ENCODE data around the gene MOV10.
"Not testable (repeated sequence)": the region's sequence is repeated elsewhere in the genome, so short reads cannot be mapped to it uniquely, and the experiment has no call there.

Gene MOV10

DNA sequence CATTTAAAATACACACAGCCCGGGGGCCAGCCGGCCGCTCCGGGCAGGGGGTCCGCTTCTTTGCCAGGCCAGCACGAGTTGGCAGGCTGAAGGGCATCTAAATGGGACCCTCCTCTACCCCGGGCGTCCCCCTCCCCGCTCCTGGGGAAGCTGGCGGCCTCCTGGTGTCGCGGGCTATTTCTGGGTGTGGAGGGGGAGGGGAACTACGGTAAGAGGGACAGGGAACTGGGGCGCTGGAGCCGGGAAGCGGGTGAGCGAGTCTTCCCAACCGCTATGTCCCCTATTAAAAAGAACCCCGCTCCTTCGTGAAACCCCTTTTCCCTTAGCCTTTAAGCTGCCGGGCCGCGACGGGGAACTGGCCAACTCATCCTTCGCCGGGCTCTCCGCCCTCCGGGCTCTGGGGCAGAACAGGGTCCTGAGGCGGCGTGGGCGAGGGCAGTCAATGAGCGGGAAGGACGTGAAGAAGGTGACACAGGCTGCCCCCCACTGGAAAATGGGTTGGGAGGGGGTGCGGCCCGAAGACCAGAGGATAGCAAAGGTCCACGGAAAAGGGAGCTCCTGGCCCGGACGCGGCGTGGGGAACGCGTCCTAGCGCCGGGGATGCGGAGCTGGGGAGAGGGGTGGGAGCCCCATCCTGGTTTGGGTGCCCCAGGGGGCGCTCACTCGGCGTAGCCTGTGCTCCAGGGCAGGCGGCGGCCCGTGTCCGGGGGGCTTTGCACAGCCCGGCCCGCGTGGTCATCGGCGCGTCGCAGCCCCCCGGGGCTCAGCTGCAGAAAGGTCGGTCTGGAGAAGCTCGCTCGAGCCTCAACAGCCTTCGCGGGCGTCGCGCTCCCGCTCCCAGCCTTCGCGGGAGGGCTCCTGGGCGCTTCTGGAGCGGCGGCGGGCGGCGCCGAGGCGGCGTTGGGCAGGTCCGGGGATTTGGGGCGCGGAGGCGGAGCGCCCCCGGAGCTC lies 40.1 kb downstream of the MOV10 start:
- no peak for DNase-seq (ENCODE audit: low read depth)

DNA sequence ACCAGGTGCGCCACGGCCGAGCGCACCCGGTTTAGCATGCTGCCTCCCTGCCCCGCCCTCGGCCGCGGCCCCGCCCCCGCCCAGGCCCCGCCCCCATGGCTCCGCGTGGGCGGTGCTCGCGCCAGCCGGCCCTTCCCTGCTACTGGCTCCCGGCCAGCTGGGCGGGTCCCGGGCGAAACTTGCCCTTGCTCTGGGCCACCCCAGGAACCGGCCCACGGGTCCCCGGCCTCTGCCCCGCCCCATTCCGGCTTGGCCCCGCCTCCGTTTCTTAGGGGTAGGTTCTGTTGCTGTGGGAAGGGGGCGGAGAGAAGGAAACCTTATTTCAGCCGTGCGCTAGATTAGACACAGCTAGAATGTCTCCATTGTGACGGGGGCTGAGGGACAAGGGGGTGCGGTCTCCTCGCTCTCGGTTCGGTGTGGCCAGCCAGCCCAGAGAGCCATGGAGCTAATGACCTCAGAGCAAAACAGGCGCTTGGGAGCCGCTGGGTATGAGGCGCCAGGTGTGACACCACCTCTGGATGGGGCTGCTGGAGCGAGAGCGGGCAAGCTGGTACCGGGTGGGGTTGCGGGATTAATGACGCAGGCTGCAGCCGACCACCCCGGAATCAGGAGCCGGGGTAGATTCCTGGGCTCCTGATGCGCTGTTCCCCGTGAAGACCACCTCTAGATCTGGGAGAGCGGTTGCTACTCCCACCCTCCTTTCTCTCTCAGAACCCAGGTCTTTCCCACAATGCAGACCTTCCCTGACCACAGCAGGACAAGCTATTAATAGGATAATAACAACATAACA lies 41.0 kb downstream of the MOV10 start, which contains the start of gene PPM1J:
Gene PPM1J (minus strand): TSS at position 69 of the 790 bp plus-strand sequence. CDS start 31 bp downstream, at position 38.
- peak; percentile 95 for DNase-seq (ENCODE audit: low read depth)

DNA sequence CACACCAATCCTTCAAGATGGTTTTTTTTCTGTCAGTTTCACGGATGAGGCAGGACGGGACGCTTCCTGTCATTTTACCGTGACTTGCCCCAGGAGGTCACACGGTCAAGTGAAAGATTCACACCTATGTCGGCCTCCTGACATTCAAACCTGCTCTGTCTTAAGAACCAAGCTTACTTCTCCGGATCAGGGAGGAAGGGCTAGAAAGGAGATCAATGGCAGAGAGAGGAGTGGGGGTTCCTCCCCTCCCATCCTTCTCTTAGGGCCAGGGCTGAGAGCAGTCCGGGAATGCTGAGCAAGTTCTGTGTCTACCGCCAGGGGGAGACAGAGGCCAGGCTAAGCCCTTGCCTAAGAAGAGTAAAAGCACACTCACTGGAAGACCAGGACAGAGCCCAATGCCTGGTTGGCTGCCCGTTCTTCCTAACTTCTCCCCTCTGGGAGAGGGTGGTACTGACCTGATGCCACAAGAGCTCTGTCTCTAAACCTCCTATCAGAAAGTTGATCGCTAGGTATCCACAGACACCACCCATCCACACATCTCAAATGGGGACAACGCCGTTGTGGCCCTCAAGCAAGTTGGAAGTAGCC lies 41.8 kb downstream of the MOV10 start:
- DNase-seq (ENCODE audit: low read depth) = peak; percentile 64

- DNase-seq (ENCODE audit: low read depth) = no peak
Observed at GRCh38 chr1:112717263-112717873, 42.9 kb downstream of the MOV10 start.

DNA sequence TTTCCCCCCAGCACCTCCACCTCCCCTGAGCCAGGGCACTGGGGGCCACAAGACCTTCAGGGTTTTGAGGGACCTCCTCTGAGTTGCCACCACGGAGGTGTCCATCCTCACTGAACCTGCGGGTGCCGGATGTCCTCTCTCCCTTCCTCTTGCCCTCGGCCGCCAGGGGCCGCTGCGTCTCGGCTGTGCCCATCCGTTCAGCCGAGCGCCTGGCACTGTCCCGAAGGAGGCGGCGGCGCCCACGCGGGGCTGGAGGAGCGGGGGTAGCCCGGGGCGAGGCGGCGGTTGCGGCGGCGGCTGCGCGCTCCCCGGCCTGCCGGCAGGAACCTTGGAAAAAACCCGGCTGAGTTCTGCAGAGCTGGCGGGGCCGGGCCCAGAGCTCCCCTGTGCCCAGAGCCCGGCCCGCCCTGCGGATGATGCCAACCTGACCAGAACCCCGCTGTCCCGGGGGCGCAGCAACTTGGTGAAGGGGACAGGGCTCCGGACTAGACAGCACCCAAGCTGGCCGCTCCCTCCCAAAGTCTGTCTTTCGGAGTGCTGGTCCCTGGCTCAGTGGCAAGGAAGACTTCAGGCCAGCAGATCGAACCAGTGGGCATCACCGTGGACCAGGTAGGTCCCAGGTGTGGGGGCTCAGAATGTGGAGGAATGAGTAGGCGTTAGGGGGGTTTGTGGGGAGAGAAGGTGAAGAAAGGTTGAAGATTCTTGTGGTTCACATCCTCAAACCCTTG lies 44.4 kb downstream of the MOV10 start:
- DNase-seq (ENCODE audit: low read depth) = peak; percentile 64

DNA sequence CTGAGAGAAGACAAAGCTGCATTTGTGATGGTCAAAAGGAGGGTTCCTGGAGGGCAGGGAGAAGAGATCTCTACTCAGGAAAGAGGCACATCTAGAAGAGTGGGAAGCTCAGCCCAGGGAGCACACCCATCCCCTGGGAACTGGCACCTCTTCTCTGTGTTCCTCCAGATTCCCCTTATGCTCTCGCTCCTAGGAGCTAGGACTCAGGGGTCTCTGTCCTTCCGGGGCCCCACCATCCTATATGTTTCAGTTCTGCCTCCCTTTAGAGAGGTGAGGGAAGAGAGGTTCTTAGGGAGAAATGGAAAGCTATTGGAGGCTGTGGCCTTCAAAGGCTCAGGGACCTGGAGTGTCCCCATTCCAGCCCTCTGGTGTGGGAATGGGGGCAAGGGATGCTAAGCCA lies 45.2 kb downstream of the MOV10 start:
- DNase-seq (ENCODE audit: low read depth) = no peak

DNA sequence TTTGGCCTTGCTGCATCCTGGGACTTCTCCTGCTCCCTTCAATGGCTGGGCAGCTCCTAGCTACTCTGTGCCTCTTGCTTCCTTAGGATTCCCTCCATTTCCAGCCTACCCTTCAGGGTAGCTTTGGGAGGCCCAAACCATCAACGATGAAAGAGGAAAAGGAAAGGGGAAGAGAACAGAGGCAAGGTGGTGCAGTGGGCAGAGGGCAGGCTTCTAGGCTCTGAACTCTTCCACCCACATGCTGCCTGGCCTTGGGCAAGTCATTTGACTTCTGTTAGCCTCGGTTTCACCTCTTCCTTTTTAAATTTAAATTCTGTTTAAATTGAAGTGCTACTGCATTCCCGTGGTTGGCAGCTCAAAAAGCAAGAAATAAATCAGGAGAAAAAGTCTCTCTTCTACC lies 46.3 kb downstream of the MOV10 start:
- no peak for DNase-seq (ENCODE audit: low read depth)

DNA sequence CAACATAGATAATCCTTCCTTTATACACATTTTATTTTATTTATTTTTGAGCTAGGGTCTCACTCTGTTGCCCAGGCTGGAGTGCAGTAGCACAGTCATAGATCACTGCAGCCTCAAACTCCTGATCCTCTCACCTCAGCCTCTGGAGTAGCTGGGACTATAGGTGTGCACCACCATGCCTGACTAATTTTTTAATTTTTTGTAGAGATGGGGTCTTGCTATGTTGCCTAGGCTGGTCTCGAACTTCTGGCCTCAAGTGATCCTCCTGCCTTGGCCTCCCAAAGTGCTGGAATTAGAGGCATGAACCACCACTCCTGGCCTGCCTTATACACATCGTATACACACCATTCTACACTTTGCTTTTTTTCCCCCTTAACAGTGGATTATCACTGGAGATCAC lies 46.8 kb downstream of the MOV10 start:
- DNase-seq (ENCODE audit: low read depth) = not testable (repeated sequence)

GRCh38 chr1:112721966-112722524 lies 47.6 kb downstream of the MOV10 start:
- DNase-seq (ENCODE audit: low read depth) = no peak

DNA sequence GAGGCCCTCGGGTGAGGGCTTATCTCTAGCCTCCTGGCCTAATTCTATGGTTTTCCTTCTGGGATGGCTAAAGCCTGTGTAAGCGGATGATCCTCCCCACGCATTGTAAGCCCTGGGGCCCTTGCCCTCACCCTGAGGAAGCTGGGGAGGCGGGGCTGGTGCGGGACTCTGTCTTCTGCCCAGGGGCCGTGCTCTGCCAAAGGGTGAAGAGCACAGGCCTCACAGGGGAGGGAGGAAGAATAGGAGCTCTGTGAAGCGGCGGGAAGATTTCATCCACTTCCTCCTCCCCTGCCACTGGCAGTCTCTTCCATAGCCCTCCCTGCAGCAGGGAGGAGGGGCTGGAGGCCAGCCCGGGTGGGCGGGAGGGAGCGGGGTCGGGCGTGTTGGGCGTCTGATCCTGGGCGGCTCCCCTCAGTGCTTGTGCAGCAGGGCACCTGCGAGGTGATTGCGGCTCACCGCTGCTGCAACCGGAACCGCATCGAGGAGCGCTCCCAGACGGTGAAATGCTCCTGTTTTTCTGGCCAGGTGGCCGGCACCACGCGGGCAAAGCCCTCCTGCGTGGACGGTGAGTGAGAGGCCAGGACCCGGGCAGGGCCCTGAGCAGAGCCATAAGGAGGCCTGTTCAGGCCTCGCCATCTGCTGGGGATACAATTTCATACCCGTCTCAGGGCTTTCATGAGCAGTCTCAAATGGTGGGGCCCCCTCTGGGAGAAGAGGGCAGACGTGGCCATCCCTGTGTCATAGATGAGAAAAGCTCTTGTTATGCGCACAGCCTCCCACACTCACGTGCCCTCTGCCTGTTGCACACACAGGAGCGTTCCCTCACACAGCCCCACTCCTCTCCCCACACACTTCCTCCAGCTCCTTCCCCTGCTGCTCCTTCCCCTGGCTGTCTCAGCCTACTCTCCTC lies 48.4 kb downstream of the MOV10 start:
- DNase-seq (ENCODE audit: low read depth) = no peak

DNA sequence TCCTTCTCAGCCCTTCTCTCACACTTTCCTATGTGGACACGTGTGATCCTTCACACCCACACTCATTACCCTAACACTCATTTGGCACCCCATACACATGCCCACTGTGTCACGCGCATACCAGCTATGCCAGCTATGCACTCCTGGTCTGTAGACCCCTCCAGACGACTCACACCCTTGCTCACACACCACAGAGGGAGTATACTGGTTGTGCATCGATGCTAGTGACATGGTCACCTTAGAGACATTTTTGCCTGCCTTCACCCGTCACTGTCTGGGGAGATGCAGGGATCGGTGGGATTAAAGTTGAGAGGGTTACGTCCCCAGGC lies 49.0 kb downstream of the MOV10 start:
- no peak for DNase-seq (ENCODE audit: low read depth)

GRCh38 chr1:112724240-112724639 lies 49.8 kb downstream of the MOV10 start:
- not testable (repeated sequence) for DNase-seq (ENCODE audit: low read depth)

- no peak for DNase-seq (ENCODE audit: low read depth)
Observed at GRCh38 chr1:112727716-112728115, 53.3 kb downstream of the MOV10 start.

- DNase-seq (ENCODE audit: low read depth) = not testable (repeated sequence)
Observed at GRCh38 chr1:112728306-112728971, 54.0 kb downstream of the MOV10 start.

DNA sequence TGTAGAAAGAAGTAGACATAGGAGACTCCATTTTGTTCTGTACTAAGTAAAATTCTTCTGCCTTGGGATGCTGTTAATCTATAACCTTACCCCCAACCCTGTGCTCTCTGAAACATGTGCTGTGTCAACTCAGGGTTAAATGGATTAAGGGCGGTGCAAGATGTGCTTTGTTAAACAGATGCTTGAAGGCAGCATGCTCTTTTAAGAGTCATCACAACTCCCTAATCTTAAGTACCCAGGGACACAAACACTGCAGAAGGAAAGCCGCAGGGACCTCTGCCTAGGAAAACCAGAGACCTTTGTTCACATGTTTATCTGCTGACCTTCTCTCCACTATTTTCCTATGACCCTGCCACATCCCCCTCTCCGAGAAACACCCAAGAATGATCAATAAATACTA lies 54.6 kb downstream of the MOV10 start:
- not testable (repeated sequence) for DNase-seq (ENCODE audit: low read depth)

- DNase-seq (ENCODE audit: low read depth) = no peak
Observed at GRCh38 chr1:112729909-112730308, 55.5 kb downstream of the MOV10 start.

GRCh38 chr1:112731451-112731850 lies 57.0 kb downstream of the MOV10 start:
- DNase-seq (ENCODE audit: low read depth) = no peak

DNA sequence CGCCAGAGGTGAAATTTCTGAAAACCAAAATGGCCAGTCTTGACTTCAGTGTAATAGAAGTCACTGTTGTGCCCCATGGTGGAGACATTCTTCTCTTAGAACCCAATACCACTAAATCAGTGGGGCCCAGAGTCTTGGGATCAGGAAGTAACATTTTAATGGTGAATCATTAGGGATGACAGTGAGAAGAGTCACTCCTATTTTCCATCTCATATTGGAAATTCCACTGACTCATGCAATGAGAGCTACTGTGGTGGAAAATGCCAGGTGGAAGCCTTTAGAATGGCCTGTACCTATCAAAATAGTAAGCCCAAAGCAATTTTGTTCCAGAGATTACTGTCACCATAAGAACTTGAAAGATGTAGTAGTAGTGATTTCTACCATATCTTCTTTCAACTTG lies 61.3 kb downstream of the MOV10 start:
- no peak for DNase-seq (ENCODE audit: low read depth)

- no peak for DNase-seq (ENCODE audit: low read depth)
Observed at GRCh38 chr1:112737573-112737972, 63.1 kb downstream of the MOV10 start.

Measured in stimulated activated CD8-positive, alpha-beta memory T cell treated with anti-CD3 and anti-CD28 coated beads, Interleukin-4, amount 100 ng/mL, for 24 hours (primary cell).